Superior temporal gyrus (tissue), 1 donor: ENCODE data around the gene FNDC11.

Experiments
- DNase-seq: peaks from one replicate; pipeline ENCODE4 v3.0.0-alpha.2; 2016; ENCODE audit errors: extremely low spot score

The FNDC11 gene

GRCh38 chr20:63525185-63525584, 28.8 kb upstream of the FNDC11 start:
- DNase-seq: no peak

DNA sequence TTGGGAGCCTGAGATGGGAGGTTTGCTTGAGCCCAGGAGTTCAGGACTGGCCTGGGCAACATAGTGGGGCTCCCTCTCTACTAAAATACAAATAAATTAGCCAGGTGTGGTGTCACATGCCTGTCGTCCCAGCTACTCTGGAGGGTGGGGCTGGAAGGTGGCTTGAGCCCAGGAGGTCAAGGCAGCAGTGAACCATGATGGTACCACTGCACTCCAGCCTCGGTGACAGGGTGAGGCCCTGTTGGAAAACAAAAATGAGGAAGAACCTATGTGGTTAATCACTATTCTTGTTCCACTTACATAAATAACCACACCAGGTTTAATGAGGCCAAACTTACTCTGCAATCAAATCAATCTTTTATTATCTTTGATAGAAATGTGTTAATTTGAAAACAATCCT, 28.0 kb upstream of the FNDC11 start:
- no peak for DNase-seq

DNA sequence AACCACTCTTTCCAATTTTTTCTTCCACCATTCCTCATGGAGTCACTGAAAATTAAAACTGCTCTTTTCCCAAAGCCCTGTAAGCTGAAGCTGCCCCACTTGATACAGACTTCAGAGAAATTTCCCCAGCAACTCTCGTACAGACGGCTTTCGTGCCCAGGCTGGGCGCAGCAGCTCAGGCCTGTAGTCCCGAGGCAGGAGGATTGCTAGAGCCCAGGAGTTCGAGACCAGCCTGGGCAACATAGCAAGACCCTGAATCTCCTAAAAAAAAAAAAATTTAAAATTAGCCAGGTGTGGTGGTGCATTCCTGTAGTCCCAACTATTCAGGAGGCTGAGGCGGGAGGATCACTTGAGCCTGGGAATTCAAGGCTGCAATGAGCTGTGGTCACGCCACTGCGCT, 26.8 kb upstream of the FNDC11 start:
- no peak for DNase-seq

GRCh38 chr20:63529180-63529860, 24.6 kb upstream of the FNDC11 start:
- DNase-seq: no peak

GRCh38 chr20:63529861-63530787, 23.8 kb upstream of the FNDC11 start:
- no peak for DNase-seq

DNA sequence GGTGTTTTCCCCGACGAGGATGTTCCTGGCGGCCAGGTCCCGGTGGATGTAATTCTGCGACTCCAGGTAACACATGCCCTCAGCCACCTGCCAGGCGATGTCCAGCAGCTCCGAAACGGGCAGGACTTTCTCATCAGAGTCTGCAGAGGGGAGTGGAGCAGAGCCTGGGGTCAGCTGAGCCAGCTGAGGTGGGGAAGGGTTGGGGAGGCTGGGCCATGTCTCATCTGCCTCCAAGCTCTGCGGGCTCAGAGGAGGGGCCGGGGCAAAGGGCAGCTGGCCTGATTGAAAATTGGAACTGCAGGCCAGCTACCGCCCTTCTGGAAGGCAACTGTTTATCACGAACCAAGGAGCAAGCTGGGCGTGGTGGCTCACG, 23.2 kb upstream of the FNDC11 start:
- DNase-seq: no peak

- DNase-seq: no peak
These were observed 22.1 kb upstream of the FNDC11 start for GRCh38 chr20:63531686-63532448.

DNA sequence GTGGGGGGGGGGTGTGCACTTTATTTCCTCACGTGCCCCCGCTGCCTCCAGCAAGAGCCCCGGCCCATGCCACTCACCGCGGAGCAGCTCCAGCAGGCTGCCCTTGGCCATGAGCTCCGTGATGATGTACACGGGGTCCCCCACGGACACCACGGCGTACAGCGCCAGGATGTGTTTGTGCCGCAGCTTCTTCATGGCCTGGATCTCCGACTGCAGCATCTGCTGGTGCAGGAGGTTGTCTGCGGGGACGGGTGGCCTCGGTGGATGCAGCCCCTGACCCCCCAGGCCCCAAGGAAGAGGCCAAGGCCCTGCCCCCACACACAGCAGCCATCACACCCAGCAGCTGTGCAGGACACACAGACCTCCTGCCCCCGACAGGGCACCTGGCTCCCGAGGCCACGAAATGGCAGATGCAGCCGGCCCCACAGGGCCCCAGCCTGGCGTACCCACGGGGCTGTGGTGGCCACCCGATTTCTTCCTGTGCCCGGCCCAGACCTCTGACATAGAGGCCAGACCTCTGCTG, 21.4 kb upstream of the FNDC11 start:
- DNase-seq: no peak

DNA sequence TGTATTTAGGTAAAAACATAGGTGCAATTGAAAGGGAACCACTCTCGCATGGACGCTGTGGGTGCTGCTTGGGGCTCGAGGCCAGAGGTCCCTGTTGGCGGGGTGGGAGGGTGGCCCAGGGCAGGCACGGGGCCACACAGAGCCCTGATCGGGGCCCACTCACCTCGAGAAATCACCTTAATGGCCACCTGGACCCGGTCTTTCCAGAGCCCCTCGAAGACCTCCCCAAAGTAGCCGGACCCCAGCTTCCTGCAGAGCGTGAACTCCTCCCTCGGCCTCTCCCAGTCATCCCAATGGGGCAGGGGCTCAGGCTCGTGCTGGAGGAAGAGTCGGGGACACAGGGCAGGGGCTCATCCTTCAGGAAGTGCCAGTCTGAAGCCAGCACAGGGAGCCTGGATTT, 20.6 kb upstream of the FNDC11 start:
- no peak for DNase-seq

DNA sequence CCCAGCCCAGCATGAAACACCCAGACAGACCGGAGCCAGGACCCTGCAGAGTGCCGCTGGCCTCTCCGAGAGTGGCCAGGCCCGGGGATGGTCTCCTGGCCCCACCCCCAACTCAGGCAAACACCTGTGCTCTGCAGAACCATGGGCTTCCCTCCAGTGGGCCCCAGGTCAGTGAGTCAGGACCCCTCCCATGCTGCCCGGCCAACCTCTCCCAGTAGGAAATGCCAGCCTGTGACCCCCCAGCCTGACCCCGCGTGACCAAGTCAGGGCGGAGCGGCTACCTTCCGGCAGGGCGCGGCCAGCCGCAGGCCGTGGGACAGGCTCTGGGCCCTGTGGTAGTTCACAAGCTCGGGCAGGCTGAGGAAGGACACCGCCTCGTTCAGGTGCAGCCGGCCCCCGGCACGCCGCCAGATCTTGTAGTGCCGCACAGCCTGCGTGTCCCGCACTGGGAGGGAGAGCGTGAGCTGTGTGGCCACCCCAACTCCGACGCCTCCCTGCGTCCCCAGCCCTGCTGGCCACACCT, 20.0 kb upstream of the FNDC11 start:
- DNase-seq: no peak

DNA sequence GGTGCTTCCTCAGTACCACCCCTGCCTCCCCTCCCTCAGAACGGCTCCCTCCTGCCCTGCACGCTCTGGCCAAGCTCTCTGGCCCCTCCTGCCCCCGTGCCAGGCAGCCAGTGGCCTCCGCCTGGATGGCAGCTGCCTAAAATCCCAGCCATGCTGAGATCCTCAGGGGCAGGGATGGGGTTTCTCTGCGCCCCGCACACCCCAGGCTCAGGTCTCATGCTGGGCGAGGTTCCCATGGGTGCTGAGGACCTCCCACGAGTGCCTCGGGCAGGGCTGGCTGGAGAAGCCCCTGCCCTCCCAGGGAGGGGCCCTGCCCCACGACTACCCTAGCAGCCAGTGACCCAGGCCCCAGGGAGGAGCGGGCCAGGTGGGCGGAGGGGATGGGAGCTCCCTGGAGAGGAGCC, 19.5 kb upstream of the FNDC11 start:
- no peak for DNase-seq

- no peak for DNase-seq
These were observed 18.9 kb upstream of the FNDC11 start for GRCh38 chr20:63534831-63535651.

GRCh38 chr20:63536241-63536977, 17.6 kb upstream of the FNDC11 start:
- no peak for DNase-seq

DNA sequence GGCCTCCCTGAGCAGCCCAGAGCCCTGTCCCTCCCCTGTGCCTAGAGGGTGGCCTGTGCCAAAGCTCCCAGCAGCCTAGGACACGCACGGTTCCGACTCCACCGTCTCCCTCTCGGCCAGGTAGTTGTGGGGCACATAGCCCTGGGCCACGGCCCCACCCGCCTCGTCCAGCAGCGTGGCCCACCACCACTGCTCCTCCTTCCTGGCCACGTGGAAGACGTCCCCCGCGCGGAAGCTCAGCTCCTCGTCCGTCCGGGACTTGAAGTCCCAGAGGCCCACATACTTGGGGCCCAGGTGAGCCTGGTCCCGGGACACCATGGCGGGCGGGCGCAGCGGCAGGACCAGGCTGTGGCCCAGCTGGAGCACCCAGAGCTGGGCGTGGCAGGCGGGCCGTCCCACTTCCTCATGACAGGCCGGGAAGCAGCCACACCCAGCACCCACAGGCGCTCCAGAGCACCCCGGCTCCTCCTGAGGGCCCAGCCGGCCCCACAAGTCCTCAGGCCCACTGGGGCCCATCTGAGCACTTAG, 16.9 kb upstream of the FNDC11 start, which contains the start of gene PTK6:
Gene PTK6 (minus strand): TSS at position 380 of the 528 bp plus-strand sequence. CDS start 62 bp downstream, at position 318.
- no peak for DNase-seq

DNA sequence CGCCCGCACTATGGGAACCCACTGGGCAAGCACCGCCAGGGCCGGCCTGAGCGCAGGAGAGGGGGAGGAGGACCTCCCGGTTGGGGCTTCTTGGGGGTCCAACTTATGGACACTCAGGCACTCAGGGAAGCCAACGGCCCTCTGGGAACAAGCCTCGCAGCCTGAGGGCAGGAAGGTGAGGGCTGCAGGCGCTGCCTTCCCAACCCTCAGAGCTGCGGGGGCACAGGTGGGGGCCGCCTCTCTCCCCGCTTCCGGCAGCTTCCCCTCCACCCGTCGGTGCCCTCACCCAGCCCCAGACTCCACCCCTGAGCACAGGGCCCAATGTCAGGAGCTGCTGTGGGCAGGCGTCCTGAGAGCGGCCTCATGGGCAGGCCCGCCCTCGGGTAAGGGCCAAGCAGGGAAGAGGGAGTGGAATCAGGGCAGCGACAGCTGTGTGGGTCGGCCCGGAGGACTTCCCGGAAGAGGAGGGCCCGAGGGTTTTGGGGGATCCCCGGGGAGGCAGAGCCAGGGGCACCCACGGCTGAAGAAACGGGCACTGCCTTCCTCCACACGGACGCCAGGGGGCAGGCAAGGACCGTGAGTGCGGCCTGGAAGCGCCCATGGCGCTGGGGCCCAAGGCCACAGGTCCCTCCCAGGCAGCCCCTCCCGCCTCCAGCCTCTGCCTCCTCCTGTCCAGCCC, 16.3 kb upstream of the FNDC11 start:
- DNase-seq: peak; percentile 78

DNA sequence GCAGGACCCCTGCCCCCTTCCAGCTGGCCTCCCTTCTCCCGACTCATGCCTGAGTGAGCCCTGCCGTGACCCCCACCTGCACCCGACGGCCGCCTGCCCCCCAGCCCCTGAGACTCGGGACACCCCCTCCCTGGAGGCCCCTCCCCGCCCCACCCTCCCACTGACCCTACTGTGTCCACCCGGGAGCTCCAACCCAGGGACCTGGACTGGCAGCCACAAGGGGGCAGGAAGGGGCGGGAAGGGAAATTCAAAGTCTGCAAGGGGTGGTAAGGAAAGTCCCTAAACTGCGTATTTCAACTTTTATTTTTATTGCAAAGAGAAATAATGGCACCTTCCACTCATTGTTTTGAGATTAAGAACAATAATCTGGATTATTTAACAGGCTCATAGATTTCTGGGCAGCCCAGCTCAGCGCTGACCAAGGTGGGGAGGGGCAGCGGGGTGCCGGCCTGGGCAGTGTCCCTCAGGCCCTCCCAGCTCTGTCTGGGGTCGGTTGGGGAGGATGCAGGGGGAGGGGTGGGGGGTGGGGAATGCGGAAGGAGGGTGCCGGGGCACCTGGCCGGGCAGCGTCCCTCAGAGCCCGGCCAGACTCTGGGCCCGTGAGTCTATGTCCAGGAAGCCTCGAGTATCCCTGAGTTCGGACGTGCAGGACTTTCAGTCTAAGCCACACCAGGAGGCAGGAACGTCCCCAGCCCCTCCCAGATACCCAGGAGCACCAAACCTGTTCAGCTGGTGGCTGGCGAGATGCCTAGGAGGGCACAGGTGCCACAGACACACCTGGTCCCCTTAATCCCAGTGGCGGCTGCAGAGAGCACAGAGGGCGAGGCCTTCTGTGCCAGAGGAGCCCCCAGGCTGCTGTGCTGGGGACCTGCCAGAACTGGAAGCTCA, 15.5 kb upstream of the FNDC11 start:
- DNase-seq: no peak

- DNase-seq: no peak
These were observed 14.9 kb upstream of the FNDC11 start for GRCh38 chr20:63539092-63539430.
